NCI-H460 (cell line): ENCODE measurements around the gene FAM163A. TPM values are rescaled to one million over a fixed set of nuclear protein-coding genes. Genes with fewer than 3 reads are reported as not detected.
"Not testable (repeated sequence)": the region's sequence is repeated elsewhere in the genome, so short reads cannot be mapped to it uniquely, and the experiment has no call there.

Experiments used
- DNase-seq: peaks from one replicate; pipeline ENCODE4 v3.0.0-alpha.2; 2016; ENCODE audit warnings: low read depth; ENCODE audit errors: extremely low read depth
- total RNA-seq: library from RNA; depleted of rRNA; stranded (reverse); fragments of >200 nt; shearing (Covaris generic); gene quantifications from 2 replicates; pipeline ENCODE4 v1.2.3, GENCODE V29; 2014

Gene FAM163A
- total RNA-seq, 1 experiment from 2014 or later = 0.17 TPM

DNA sequence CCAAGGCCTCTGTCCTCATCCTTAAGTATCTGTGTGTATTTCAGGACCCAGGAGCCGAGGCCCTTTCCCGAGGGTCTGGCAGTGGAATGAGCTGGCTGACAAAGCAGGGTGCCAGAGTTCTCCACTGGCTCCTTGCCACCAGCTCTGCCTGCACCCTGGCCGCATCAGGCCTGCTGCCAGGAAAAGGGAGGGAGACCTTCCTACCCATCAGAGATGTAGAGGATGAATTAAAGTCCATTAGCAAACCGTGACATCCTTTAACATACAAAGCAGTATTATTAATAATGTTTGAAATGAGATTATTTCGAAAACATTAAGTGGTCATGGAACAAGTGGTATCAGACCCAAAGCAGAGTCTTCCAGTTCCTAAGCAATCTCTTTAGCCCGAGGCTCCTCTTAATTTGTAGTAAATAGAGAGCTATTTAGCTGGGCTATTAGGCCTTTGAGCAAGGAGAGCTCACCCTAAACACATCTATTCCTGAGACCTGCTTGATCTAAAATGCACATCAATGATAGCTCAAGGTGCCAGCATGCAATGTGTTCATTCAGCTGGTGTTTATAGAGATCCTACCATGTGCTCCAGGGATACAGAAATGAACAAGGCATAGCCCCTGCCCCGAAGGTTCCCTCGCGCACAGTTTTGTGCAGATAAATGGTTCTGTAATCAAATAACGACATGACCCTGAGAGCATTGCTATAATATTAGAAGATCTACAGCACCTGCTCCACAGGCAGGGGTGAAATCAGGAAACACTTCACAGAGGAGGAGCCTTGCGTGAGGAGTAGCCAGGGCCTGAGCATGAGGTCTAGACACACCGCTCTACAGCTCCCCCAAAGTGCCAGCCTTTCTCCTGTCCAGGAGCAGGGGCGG is 44.0 kb downstream of the FAM163A start:
- no peak for DNase-seq

DNA sequence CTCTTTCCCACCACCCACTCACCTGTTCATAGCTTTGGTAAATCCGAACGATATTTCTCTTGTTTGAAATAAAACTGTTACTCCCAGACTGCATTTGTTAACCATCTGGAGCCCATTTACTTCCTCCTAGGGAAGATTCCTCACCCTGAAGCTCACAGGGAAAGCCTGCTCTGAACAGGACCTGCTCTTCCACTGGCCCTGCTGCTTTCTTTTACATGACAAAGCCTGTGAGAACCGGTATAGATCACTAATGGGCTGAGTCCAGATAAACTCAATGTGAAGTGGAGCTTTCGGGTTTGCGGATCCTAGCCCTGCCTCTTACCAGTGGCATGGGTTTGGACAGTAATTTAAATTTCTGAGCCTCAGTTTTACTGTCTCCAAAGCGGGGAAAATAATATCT is 45.2 kb downstream of the FAM163A start:
- DNase-seq = no peak

DNA sequence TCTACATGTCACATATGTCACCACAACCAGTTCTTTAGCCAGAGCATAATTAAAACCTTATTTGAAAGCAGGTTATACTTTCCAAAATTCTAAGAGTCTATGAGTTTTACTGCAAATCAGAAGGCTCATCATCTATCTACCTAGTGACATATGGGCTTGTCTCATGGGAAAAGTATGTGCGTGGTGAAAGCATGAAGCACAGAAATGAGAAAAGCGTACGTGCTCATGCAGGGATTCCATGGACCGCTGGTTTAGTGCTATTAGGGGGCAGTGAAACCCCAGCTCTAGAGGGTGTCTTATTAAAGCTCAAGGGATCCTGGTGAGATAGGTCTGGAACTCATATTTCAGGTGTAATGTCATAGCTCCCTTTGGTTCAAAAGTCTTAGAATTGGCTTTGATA is 50.2 kb downstream of the FAM163A start:
- DNase-seq = no peak

DNA sequence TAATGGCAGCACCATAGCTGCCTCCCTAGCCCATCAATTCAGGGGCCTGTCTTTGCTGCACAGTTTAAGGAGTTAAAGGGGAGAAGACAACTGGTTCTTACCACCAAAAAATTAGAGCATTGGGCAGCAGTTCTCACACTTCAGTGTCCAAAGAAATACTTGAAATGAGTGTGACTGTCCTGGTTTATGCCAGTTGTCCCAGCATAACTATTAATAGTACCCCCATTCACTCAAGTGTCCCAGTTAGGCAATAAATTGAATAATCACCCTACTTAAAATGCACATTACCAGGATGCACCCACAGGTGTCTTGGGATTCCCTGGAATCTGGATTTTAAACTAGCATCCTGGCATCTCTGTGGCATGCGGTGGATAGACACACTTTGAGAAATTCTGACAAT is 51.1 kb downstream of the FAM163A start:
- DNase-seq = no peak

DNA sequence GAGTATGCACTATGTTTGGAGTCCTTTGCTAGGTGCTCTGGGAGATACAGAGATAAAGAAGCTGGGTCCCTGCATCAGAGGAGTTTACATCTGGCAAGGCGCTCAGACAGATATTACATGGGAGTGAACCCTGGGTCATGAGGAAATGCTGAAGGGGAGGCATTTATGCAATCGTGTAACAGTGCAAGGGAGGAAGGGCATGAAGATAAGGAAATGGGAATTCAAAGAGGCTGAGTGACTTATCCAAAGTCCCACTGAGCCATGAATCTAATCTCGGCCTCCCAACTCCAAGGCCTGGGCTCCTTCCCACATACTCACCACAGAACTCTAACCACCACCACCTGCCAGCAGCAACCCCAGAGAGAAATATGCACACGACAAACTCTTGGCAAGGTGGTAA is 51.6 kb downstream of the FAM163A start:
- no peak for DNase-seq

DNA sequence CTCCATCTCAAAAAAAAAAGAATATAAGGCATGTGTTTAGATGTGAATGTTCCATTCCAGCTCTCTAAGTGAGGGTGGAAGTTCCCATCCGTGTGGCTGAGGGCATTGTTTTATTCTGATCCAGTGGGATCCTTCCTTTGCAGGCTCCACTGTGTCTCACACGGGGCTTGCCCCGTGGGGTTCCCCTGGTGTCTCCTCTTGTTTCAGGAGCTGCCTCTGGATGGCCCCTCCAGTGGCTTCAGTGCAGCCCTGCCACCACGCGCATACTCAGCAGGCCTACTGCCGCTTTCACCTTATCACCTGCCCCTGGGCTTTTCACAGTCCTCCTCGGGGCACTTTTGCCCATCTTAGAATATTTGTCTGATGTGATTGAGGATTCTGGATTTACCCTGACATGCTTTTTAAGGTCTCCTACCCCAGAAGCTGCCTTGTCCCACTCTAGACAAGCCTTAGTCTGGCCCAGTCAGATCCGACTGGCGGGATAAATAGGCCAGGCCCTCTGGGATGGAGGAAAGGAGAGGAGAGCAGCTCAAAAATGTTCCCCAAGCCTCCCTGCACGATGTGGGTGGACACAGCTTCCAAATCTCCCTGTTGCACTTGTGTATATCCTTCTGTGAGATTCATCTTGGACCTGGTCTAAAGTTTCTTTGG is 55.2 kb downstream of the FAM163A start:
- no peak for DNase-seq

GRCh38 chr1:179798864-179799516 is 55.9 kb downstream of the FAM163A start:
- DNase-seq = no peak

DNA sequence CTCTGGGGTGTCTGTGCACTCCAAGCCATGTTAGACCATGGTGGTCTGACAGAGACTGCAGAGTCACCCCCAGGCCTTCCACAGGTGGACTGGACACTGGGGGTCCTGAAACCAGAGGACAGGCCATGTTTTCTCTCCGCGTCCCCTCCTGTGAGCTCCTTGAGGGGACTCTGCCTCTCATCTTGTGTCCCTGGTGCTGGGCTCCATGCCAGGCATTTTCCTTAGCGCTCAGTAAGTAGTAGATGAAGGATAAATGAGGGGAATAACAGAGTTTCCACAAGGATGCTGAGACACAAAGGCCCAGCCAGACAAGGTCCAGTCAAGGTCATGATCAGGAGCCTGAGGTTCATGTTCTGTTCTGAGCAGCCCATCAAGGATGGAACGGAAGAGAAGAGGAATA is 57.4 kb downstream of the FAM163A start:
- DNase-seq = no peak

DNA sequence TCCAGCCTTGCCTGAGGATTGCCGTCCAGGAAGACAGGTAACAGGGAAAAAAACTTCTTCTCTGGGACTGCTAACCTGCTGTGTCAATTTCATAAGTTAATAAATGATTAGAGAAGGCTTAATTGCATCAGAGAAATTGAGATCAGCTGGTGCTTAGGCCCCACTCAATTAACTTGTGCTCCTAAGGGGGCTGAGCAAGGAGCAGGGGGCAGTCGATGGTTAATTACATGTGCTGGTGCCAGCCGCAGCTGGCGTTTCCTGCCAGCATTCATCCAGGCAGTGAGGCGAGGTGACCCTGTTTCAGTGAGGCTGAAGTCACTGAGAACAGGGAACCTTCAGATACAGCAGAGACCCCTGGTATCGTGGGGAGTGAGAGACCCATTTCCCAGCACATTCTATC is 60.0 kb downstream of the FAM163A start:
- DNase-seq = no peak

DNA sequence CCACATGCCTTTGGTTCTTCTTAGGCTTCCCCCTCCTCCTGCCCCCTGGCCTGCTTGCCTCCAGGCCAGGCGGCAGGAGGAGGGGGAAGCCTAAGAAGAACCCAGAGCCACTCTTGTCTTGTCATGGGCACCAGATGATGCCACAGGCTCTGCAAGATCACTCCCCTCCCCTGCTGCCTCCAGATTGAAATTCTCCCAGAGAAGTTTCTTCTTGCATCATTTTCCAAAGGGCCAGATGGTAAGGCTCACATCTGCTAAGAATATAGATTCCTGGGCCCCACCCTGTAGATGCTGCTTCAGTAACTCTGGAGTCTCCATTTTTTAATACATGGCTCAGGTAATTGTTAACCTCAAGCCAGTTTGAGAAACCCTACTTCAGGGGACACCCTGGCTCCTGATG is 60.8 kb downstream of the FAM163A start:
- DNase-seq = no peak

DNA sequence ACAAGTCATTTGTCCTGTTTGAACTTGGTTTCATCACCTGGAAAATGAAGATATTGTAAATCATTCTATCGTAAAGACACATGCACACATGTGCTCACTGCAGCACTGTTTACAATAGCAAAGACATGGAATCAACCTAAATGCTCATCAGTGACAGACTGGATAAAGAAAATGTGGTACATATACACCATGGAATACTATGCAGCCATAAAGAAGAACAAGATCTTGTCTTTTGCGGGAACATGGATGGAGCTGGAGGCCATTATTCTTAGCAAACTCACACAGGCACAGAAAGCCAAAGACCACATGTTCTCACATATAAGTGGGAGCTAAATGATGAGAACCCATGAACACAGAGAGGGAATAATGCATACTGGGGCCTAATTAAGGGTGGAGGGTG is 61.3 kb downstream of the FAM163A start:
- DNase-seq = not testable (repeated sequence)

GRCh38 chr1:179805291-179806195 is 62.5 kb downstream of the FAM163A start:
- no peak for DNase-seq

DNA sequence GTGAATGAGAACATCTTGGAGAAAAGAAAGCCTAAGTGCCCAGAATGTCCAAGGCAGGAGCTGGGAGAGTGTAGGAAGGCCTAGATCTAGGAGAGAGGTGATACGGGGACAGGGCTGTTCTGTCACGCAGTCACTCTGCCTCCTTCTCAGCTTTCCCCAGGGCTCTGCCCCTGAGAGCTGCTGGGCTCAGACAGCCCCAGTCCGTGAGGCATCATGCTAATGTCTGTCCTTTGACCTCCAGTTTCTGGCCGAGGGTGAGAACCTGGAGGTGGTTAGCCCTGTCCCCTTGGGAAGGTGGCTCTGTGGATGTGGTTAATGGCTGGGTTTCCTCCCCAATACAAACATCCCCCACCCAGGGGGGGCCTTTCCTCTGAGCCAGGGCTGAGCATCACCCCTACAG is 63.2 kb downstream of the FAM163A start:
- DNase-seq = no peak

DNA sequence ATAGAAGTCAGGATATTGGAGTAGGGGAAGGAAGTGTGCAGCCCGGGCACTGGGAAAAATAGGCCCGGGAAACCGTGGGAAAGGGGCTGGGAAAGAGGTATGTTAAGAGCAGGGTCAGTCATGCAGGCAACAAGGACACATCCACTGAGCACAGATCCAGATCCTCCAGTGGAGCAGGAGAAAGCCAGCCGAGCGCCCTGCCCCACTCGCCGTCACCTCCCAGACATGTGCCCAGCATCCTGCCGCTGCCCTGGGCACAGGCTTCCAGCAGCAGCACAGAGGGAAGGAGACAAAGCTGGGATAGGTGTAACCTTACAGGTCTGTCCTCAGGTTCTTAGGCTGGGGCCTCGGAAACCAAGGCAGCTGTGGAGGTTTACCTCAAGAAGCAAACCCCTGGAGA is 64.2 kb downstream of the FAM163A start:
- no peak for DNase-seq

DNA sequence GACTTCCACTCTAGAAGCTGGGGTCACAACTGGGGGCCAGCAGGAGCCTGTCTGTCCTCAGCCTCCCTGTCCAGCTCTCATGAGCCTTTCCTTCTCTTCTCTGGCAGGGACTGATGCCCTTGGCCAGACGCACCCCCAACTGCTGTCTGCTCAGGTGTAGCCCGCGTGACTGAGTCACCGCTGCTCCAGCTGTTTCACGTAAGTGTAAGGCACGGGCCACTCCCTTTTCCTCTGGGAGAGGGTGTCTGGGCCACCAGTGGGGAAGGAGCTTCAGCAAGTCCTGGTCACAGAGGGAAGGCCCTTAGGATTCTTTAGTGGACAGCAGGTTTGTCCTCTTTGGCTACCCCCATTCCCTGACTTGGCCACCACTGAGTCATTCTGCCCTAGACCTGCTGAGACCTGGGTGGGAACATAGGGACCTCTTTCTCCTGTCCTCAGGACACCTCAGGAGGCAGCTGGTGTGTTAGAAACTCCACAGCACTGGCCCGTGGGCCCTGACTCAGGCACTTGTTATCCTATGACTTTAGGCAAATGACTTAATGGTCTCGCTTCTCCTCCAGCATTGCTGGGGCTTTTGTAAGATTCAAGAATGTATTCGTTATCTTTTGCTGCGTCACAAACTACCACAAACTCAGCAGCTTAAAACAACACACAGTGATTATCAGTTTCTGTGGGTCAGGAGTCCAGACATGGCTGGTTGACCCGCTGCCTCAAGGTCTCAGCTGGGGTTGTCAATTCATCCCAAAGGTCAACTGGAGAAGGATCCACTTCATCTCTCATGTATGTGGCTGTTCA is 64.8 kb downstream of the FAM163A start:
- DNase-seq = no peak

GRCh38 chr1:179808503-179808902 is 65.4 kb downstream of the FAM163A start:
- no peak for DNase-seq

DNA sequence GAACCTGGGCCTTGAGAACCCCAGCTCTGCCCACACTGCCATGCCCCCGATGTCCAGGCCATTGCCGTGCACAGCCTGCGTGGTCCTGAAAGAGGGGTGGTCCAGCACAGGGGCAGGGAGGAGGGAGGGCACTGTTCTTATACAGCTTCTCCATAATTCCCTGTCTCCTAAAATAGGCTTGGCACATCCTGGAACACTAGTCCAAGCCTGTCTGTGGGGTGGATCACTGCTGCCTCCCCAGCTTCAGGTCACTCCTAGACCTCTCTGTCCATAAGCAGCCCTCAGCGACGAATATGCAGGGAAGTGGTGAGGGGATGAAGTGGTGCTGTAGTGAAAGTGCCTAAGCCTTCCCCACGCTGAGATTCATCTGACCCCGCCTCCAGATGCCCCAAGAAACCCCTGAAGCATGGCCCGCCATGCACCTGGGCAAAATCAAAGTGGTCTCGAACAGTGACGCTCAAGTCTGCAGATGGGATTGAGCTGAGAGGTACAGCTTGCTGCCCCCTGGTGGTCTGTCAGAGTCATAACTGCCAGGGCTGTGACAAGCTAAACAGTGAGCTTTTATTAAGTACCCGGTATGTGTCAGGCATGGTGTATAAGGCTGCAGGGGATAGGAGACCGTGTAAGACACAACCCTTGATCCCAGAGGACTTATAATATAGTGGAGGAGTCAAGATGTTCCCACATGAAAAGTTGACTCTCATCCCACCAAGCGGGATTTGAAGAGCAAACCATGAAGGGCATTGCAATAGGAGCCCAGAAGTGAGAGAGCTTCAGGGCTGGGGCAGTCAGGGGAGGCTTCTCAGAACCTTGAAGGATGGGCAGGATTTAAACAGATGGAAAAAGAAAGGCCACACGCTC is 66.6 kb downstream of the FAM163A start:
- peak; percentile 72 for DNase-seq

DNA sequence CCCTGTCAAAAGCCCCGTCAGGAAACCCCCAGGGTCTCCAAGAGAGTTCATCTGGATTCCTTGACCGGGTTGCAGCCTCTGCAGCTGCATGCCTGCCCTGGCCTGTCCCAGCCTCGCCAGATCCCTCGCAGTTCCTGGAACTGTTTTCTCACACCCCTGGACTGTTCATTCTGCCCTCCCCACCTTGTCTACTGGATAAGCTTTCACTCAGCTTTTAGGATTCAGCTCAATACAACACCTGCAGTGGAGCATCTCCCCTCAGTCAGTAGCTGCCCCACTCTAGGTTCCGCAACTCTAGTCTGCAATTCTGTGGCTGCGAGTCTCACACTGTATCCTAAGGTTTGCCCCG is 67.2 kb downstream of the FAM163A start:
- no peak for DNase-seq
